Measurements from ENCODE around the gene ADARB1. TPM values are rescaled to one million over a fixed set of nuclear protein-coding genes. Genes with fewer than 3 reads are reported as not detected.
A peak's percentile ranks its signal among the peaks of the same experiment; 100 is the strongest.
"Not testable (repeated sequence)": the region's sequence is repeated elsewhere in the genome, so short reads cannot be mapped to it uniquely, and the experiment has no call there.

Gene ADARB1
- total RNA-seq, 1 donor from 2014 or later, result 35.0 TPM

GRCh38 chr21:45123440-45123839, 49.1 kb downstream of the ADARB1 start:
- DNase-seq (ENCODE audit: low spot score) (no peak), ATAC-seq (no peak)
- intact Hi-C loops (cut with DNase I), result no loop called here

DNA sequence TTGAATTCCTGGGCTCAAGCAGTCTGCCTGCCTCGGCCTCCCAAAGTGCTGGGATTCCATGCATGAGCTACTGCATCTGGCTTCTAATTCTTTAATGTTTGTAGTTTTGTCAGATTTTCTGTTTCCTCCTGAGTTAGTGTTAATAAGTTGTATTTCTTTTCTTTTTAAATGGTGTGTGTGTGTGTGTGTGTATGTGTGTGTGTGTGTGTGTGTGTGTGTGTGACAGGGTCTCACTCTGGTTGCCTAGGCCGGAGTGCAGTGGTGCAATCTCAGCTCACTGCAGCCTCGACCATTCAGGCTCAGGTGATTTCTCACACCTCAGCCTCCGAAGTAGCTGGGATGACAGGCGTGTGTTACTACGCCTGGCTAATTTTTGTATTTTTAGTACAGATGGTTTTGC, 50.2 kb downstream of the ADARB1 start:
- DNase-seq (ENCODE audit: low spot score) (no peak), ATAC-seq (no peak)
- intact Hi-C loops (cut with DNase I), result no loop called here

GRCh38 chr21:45125357-45125756, 51.0 kb downstream of the ADARB1 start:
- no peak for ATAC-seq
- intact Hi-C loops (cut with DNase I), result loop anchor here (5.0 kb wide), 1 partner anchor 173 kb away; no protein-coding TSS in a partner anchor

GRCh38 chr21:45126204-45126626, 51.8 kb downstream of the ADARB1 start:
- DNase-seq (ENCODE audit: low spot score) (no peak), ATAC-seq (no peak)
- intact Hi-C loops (cut with DNase I), result loop anchor here (5.0 kb wide), 1 partner anchor 174 kb away; no protein-coding TSS in a partner anchor

More at GRCh38 chr21:45125357-45125756, 51.0 kb downstream of the ADARB1 start:
- DNase-seq (ENCODE audit: low spot score), result no peak

DNA sequence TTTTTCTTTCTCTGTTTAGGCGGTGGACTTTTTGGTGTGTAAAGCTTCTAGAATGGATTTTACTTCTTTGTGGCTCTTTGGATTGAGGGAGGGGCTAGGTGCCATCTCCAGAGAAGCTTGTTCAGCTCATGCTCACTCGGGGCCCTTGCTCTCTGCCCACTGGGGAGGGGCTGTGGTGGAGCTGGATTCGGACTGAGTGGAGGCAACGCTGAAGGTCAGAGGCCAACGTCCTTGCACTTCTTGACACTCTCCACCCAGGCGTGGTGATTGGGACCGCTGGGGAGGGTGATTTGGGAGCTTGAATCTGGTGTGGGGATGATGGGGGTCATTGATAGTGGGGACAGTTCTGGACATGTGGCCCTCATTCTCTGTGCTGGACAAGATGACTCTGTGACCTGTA, 52.6 kb downstream of the ADARB1 start:
- intact Hi-C loops (cut with DNase I), result loop anchor here (5.0 kb wide), 1 partner anchor 175 kb away; no protein-coding TSS in a partner anchor
- ATAC-seq (no peak), DNase-seq (ENCODE audit: low spot score) (no peak)

- intact Hi-C loops (cut with DNase I), result loop anchor here (5.0 kb wide), 1 partner anchor 176 kb away; no protein-coding TSS in a partner anchor
- DNase-seq (ENCODE audit: low spot score), result no peak
- no peak for ATAC-seq
Observed at GRCh38 chr21:45127937-45128336, 53.6 kb downstream of the ADARB1 start.

- intact Hi-C loops (cut with DNase I), result loop anchor here (5.0 kb wide), 1 partner anchor 176 kb away; no protein-coding TSS in a partner anchor
- DNase-seq (ENCODE audit: low spot score) (peak; percentile 77), ATAC-seq (peak; percentile 72)
Observed at GRCh38 chr21:45128613-45129188, 54.3 kb downstream of the ADARB1 start.

DNA sequence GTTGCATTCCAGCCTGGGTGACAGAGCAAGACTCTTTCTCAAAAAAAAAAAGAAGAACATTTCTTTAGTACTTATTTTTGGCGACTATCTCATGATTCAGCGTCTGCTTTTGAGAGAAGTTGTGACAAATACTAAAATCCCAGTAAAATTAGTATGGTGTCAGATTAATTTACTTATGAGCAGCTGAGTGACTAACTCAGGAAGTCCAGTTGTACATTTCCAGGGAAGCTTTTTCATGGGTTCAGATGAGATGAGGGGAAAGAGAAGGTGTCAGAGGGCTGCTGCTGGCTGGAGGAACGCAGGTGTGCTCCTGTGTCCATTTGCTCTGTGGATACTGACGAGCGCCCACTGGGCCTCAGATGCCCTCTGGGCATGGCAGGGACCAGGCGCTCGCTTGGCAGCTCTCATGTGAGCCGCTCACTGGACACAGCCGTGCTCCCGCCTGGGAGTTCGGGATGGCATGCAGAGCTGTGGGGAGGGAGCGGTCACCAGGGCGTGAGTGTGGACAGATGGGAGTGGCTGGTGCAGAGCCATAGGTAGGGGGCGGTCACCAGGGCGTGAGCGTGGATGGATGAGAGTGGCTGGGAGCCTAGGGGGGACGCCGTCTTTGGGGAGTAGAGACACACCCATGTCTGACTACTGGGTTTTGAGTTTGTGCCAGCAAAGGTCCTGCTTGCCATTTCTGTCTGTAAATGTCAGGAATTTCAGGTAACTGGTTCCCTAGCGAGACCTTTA, 55.0 kb downstream of the ADARB1 start:
- DNase-seq (ENCODE audit: low spot score), result peak; percentile 60
- intact Hi-C loops (cut with DNase I), result loop anchor here (5.0 kb wide), 1 partner anchor 177 kb away; no protein-coding TSS in a partner anchor
- ATAC-seq, result peak; percentile 40

DNA sequence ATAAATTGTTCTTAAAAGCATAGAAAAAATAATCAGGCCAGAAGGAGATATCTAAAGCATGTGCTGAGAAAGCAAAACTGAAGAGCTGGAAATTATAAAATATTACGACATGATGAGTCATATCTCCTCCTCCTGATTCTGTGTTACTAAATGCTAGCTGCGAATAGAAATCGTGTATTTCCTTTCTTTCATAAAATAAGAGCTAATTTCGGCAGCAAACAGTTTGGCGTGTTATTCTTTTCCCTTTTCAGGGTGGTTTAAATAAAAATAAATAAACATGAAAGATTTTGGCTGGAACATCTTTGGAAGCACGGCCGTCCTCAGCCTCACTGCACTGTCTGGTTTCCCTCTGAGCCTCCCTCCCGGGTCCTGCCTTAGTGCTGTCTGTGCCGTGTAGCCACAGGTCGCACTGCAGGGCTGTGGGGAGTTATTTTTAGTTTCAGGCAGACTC, 56.0 kb downstream of the ADARB1 start:
- ATAC-seq (peak; percentile 88), DNase-seq (ENCODE audit: low spot score) (peak; percentile 65)
- intact Hi-C loops (cut with DNase I), result no loop called here

DNA sequence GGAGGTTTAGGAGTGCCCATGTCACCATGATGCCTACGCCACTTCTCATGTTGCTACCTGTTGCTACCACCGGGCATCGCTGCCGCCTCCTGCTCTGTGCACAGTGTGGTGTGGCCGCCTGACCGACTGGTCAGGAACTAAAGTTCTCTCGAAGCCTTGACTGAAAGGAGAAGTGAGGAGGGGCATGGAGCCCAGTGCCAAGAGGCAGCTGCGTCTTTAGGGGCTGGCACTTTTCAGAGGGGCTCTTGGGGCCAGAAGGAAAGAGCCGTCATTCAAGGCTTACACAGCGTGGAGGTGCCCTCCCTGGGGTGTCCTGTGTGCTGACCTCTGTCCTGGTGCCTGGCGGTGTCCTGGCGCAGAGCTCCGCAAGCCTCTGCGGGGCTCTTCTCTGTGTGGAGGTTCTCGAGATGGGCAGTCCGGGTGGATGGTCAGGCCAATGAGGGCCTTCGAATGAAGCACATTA, 57.2 kb downstream of the ADARB1 start:
- DNase-seq (ENCODE audit: low spot score) (peak; percentile 56), ATAC-seq (peak; percentile 8)
- intact Hi-C loops (cut with DNase I), result no loop called here

- ATAC-seq (no peak), DNase-seq (ENCODE audit: low spot score) (peak; percentile 68)
- intact Hi-C loops (cut with DNase I), result no loop called here
Observed at GRCh38 chr21:45132841-45133573, 58.6 kb downstream of the ADARB1 start.

DNA sequence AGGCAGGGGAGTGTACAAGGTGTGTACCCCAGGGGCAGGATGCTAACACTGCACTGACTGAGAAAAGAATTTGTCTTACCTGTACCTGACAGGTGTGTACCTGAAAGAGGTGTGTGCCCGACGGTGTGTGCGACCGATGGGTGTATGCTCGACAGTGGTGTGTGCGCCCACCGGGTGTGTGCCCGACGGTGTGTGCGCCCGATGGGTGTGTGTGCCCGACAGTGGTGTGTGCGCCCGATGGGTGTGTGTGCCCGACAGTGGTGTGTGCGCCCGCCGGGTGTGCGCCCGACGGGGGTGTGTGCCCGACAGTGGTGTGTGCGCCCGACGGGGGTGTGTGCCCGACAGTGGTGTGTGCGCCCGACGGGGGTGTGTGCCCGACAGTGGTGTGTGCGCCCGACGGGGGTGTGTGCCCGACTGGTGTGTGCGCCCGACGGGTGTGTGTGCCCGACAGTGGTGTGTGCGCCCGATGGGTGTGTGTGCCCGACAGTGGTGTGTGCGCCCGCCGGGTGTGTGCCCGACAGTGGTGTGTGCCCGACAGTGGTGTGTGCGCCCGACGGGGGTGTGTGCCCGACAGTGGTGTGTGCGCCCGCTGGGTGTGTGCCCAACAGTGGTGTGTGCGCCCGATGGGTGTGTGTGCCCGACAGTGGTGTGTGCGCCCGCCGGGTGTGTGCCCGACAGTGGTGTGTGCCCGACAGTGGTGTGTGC, 59.3 kb downstream of the ADARB1 start:
- intact Hi-C loops (cut with DNase I); ATAC-seq: not testable (repeated sequence)
- DNase-seq (ENCODE audit: low spot score), result peak; percentile 49

- DNase-seq (ENCODE audit: low spot score) (peak; percentile 49), ATAC-seq (no peak)
- intact Hi-C loops (cut with DNase I), result no loop called here
Observed at GRCh38 chr21:45134279-45135076, 60.1 kb downstream of the ADARB1 start.

DNA sequence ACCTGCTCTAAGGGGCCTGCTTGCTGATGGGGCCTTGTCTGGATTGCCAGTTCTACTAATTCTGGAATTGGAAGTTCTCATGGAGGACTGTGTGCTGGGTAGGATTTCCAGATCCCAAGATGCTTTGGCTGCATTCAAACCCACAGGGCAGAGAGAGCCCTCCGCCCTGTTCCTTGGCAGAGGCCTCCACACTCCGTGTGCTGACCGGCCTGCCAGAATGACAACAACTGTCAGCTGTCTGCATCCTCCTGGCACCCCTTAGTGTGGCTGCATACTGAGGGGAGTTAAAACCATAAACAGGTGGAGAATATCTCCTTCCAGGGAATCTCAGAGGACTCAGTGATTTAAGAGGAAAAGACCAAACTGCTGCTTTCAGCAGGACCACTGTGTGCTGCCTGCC, 60.7 kb downstream of the ADARB1 start:
- ATAC-seq (no peak), DNase-seq (ENCODE audit: low spot score) (no peak)
- intact Hi-C loops (cut with DNase I), result no loop called here

GRCh38 chr21:45135868-45136267, 61.5 kb downstream of the ADARB1 start:
- intact Hi-C loops (cut with DNase I), result no loop called here
- ATAC-seq (no peak), DNase-seq (ENCODE audit: low spot score) (no peak)

GRCh38 chr21:45136500-45136899, 62.1 kb downstream of the ADARB1 start:
- no peak for DNase-seq (ENCODE audit: low spot score)
- no peak for ATAC-seq
- intact Hi-C loops (cut with DNase I), result no loop called here

- intact Hi-C loops (cut with DNase I), result no loop called here
- DNase-seq (ENCODE audit: low spot score) (peak; percentile 95), ATAC-seq (peak; percentile 86)
Observed at GRCh38 chr21:45136927-45137611, 62.7 kb downstream of the ADARB1 start.

- no peak for DNase-seq (ENCODE audit: low spot score)
- intact Hi-C loops (cut with DNase I), result no loop called here
- no peak for ATAC-seq
Observed at GRCh38 chr21:45137612-45137937, 63.2 kb downstream of the ADARB1 start.

All from sciatic nerve (tissue), 2 donors.